ENCODE results near the gene NEK8.

NEK8 gene

DNA sequence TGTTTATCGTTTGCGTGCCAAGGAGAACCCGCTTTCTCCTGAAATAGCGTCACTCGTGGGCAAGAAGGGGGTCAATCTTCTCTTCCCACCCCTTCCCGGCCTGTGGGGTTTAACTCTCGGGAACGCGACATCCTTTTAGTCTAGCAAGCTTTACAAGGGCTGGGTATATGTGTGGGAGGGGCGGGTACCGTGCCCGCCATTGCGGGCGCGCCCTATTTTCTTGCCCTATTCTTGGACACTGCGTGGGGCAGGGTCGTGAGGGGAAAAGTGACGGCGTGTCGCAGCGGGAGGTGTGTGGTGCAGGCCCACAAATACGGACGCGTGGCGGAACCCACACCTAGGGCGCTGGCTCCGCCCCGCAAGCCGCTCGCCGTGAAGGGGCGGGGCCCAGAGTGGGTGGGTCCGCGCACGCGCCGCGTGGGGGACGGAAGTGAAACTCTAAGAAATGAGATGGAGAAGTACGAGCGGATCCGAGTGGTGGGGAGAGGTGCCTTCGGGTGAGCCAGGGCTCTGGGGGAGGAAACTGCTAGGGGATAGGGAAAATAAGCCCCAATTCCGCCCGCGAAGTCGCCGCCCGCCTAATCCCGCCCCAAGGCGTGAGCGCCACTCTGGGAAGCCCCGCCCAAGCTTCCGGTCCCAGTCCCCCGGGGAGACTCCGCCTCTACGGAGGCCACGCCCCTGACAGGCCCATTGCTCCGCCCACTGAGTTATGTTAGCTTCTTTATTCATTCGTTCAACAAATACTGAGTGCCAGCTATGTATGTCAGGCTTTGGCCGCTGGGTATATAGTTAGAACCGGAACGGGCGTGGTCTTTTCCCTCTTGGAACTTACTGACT is at the start of gene NEK8:
Gene NEK8 (plus strand): TSS at position 425 of the 837 bp plus-strand sequence. CDS start 26 bp downstream, at position 451.
- H3K27ac Mint-ChIP-seq = peak within 1 kb of the TSS; percentile 99 to 100
- no peaks in the 10 kb centered on the region for H3K27me3 Mint-ChIP-seq
- no peaks in the 10 kb centered on the region for H3K9me3 Mint-ChIP-seq
- peak; percentile 97 to 99 for DNase-seq
- ATAC-seq = peak; percentile 55
- peaks cover 66% of the 10 kb centered on the region for H3K4me1 Mint-ChIP-seq
- H3K4me3 Mint-ChIP-seq = peak within 1 kb of the TSS; percentile 98 to 100

DNA sequence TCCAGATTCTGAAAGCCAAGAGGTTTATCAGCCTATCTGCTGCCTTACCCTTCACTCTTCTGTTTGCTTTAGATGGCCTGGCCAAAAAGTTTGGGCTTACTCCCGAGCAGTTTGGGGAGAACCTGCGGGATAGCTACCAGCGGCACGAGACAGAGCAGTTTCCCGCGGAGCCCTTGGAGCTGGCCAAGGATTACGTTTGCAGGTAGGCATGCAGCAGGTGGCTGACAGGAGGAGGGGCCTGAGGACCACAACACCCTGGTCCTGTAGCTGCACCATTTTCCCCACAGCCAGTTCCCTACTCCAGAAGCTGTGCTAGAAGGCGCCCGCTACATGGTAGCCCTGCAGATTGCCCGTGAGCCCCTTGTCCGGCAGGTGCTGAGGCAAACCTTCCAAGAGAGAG is 45.9 kb upstream of the NEK8 start:
- H3K4me3 Mint-ChIP-seq = no peak overlapping the region
- no peak for ATAC-seq
- no peaks in the 10 kb centered on the region for H3K9me3 Mint-ChIP-seq
- no peaks in the 10 kb centered on the region for H3K27me3 Mint-ChIP-seq
- no peak overlapping the region for H3K27ac Mint-ChIP-seq
- no peak for DNase-seq
- H3K4me1 Mint-ChIP-seq = no peaks in the 10 kb centered on the region

DNA sequence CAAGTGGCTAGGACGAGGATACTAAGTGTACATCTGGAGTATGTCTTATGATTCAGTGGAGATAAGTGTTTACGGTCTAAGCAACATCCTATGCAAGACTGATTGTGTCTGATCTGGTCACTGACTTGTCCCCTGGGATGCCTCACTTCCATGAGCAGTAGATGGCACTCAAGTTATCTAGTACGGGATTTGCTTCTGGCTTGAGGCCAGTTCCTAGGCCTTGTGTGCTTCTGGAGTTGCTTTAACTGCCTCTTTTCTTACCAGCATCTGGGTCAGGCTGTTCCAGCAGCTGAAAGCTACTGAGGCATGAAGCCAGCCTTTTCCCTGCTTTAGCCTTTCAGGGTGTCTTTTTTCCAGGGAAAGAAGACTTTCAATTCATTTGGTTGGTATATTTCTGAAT is 43.6 kb upstream of the NEK8 start:
- H3K4me1 Mint-ChIP-seq = no peaks in the 10 kb centered on the region
- H3K9me3 Mint-ChIP-seq = no peaks in the 10 kb centered on the region

DNA sequence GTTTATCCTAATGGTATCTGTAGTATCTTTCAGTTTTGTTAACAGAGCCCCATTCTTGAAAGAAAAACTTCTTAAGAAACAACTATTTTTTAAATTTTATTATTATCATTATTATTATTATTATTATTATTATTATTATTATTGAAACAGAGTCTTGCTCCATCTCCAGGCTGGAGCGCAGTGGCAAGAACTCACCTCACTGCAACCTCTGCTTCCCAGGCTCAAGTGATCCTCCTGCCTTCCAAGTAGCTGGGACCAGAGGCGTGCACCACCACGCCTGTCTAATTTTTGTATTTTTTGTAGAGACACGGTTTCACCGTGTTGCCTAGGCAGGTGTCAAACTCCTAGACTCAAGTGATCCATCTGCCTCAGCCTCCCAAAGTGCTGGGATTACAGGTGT is 43.2 kb upstream of the NEK8 start:
- Mint-ChIP-seq H3K4me3 (no peak overlapping the region), H3K9me3 (no peaks in the 10 kb centered on the region), H3K27me3 (no peaks in the 10 kb centered on the region), H3K27ac (no peak overlapping the region), H3K4me1 (no peaks in the 10 kb centered on the region)
- ATAC-seq (no peak), DNase-seq (no peak)

More for the DNA sequence above, 43.6 kb upstream of the NEK8 start:
- no peak for ATAC-seq
- no peaks in the 10 kb centered on the region for H3K27me3 Mint-ChIP-seq
- no peak for DNase-seq
- no peak overlapping the region for H3K27ac Mint-ChIP-seq
- no peak overlapping the region for H3K4me3 Mint-ChIP-seq

DNA sequence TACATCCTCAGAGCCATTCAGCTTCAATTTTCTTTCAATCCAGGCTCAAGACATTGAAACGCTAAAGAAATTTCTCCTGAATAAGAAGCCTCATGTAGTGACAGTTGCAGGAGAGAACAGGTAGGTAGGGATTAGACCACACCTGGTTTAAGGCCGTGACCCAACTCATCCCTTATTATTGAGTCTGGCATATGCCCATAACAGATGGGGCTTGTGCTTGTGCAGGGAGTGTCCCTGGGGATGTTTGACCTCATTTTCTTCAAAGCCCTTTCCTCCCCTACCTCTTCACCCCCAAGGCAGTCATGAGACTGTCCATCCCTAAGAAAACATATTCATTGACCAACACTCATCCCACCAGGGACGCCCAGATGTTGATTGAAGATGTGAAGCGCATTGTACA is 42.3 kb upstream of the NEK8 start:
- DNase-seq = no peak
- Mint-ChIP-seq H3K9me3 (no peaks in the 10 kb centered on the region), H3K4me1 (no peaks in the 10 kb centered on the region), H3K4me3 (no peak overlapping the region), H3K27ac (no peak overlapping the region), H3K27me3 (no peaks in the 10 kb centered on the region)
- ATAC-seq = no peak

DNA sequence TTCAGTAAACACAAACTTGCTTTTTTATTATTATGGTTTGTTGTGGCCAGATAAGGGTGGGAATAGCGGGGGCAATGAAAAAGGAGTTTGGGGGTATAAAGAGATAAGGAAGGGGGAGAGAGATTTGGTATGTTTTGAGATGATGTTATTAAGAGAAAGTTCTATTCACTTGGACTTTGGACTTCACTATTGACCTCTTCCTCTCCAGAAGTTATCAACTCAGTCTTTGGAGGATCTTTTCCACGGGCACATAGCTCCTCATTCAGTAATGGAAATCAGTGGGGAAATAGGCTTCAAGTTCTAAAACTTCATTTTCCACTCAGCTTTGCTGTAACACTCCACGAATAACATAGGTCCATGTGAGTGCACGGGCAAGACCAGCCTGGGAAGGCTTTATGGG is 40.1 kb upstream of the NEK8 start:
- H3K27me3 Mint-ChIP-seq = no peaks in the 10 kb centered on the region
- DNase-seq = no peak
- H3K4me3 Mint-ChIP-seq = no peak overlapping the region
- no peaks in the 10 kb centered on the region for H3K4me1 Mint-ChIP-seq
- H3K27ac Mint-ChIP-seq = no peak overlapping the region
- ATAC-seq = no peak
- H3K9me3 Mint-ChIP-seq = no peaks in the 10 kb centered on the region

DNA sequence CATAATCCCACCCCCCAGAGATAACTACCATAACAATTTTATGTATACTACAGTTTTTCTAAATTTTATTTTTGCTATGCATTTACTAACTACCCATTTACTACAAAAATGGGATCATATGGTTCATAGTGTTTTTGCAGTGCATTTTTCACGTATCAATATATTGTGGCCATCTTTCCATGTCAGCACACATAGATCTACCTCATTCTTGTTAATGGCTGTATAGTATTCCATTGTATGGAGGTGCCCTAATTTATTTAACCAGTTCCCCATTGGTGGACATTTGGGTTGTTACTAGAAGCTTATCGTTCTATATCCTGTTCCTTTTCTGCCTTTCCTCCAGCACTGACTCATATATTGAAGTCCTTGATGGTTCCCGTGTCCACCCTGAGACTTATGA is 39.6 kb upstream of the NEK8 start:
- H3K9me3 Mint-ChIP-seq = no peaks in the 10 kb centered on the region
- DNase-seq = no peak
- no peaks in the 10 kb centered on the region for H3K27me3 Mint-ChIP-seq
- H3K4me3 Mint-ChIP-seq = no peak overlapping the region
- H3K4me1 Mint-ChIP-seq = no peaks in the 10 kb centered on the region
- no peak for ATAC-seq
- H3K27ac Mint-ChIP-seq = no peak overlapping the region

DNA sequence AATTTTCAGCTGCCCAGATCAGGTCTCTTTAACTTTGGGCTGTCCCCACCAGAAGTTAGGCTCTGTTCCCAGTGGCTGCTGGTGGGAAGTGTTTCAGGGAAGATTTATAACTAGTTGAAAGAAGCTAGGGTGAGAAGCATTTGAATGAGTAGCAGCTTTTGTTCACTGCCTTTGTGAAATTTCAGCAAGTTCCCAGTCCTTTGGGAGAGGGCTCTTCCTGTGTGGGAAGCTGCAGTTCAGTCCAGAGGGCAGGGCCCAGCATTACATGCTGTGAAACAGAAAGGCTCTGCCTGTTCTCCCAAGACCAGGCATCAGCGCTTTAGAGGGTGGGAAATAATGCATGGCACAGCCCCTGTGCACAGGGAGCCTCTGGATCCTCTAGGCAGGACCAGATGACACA is 34.7 kb upstream of the NEK8 start:
- peak overlapping the region; percentile 51 to 57 for H3K27ac Mint-ChIP-seq
- H3K9me3 Mint-ChIP-seq = no peaks in the 10 kb centered on the region
- no peak for DNase-seq
- no peak for ATAC-seq
- no peaks in the 10 kb centered on the region for H3K27me3 Mint-ChIP-seq
- no peak overlapping the region for H3K4me3 Mint-ChIP-seq
- no peaks in the 10 kb centered on the region for H3K4me1 Mint-ChIP-seq

DNA sequence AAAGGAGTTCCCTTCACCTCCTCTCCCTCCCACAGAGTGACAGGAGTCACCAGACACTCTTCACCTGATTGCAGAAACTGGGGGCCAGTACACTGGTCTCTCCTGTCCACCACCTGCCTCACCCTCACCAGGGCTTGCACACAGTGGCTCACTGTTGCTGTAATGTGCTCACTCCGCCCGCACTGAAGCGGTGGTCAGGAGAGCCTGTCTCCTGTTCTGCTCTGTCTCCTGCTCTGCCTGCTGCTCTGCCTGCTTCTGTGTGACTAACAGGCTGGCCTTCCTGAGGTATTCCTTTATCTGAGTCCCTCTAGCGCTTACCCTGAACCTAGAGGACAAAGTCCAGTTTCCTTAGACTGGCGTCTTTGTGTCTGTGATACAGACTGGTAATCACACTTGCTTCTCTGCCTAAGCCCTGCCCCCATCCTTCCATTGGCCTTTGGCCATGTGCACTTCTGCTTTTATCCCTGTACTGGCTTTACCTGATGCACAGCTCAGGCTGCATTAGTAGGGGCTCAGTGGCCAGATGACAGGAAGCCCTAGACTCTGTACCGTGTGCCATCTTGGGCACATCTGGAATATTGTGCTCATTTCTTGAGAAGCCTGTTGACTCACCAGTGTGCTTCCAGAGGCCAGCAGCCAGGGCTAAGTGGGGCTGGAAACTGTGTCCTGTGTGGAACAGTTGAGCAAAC is 30.2 kb upstream of the NEK8 start:
- H3K4me1 Mint-ChIP-seq = no peaks in the 10 kb centered on the region
- no peaks in the 10 kb centered on the region for H3K27me3 Mint-ChIP-seq
- H3K9me3 Mint-ChIP-seq = no peaks in the 10 kb centered on the region
- ATAC-seq = no peak
- no peak overlapping the region for H3K27ac Mint-ChIP-seq
- no peak for DNase-seq
- H3K4me3 Mint-ChIP-seq = no peak overlapping the region

DNA sequence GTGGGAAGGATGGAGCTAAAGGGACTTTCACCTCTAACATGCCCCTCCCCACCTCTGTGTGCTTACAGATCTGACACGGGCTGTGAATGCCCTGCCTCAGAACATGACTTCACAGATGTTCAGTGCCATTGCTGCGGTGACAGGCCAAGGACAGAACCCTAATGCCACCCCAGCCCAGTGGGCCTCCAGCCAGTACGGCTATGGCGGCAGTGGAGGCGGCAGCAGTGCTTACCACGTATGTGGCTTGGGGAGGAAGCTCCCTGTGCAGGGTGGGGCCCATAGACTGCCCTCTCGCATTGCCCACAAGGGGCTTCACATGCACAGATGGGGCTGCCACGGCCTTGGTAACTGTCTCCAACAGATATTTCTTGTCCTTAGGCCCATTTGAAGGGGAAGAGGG is 28.3 kb upstream of the NEK8 start:
- DNase-seq = no peak
- Mint-ChIP-seq H3K27ac (no peak overlapping the region), H3K4me3 (no peak overlapping the region)

DNA sequence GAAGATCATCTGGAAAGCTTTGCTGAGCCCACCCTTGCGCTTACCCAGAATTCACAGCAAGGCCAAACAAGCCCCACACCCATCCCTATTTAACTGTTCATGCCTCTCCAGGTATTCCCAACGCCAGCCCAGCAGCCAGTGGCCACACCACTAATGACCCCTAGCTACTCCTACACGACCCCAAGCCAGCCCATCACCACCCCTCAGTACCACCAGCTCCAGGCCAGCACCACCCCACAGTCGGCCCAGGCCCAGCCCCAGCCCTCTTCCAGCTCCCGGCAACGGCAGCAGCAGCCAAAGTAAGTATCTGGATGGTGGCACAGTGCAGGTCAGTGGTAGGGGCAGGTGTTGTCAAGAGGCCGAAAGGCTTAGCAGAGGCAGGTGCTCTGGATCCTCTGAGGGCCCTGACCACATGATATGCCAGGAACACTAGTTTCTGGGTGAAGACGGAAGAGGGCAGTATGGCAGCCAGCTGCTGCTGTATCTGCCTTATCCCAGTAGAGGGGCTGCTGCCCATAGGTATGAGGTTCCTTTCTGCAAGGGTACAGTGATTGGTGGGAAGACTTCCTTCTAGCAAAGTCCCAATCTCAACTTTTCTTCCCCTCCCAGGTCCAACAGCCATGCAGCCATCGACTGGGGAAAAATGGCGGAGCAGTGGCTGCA is 27.6 kb upstream of the NEK8 start:
- no peak for ATAC-seq
- H3K27ac Mint-ChIP-seq = no peak overlapping the region
- H3K4me3 Mint-ChIP-seq = no peak overlapping the region
- DNase-seq = no peak
- no peaks in the 10 kb centered on the region for H3K9me3 Mint-ChIP-seq
- no peaks in the 10 kb centered on the region for H3K27me3 Mint-ChIP-seq
- no peaks in the 10 kb centered on the region for H3K4me1 Mint-ChIP-seq

More for the DNA sequence above, 28.3 kb upstream of the NEK8 start:
- no peak for ATAC-seq
- Mint-ChIP-seq H3K9me3 (no peaks in the 10 kb centered on the region), H3K27me3 (no peaks in the 10 kb centered on the region), H3K4me1 (no peaks in the 10 kb centered on the region)

DNA sequence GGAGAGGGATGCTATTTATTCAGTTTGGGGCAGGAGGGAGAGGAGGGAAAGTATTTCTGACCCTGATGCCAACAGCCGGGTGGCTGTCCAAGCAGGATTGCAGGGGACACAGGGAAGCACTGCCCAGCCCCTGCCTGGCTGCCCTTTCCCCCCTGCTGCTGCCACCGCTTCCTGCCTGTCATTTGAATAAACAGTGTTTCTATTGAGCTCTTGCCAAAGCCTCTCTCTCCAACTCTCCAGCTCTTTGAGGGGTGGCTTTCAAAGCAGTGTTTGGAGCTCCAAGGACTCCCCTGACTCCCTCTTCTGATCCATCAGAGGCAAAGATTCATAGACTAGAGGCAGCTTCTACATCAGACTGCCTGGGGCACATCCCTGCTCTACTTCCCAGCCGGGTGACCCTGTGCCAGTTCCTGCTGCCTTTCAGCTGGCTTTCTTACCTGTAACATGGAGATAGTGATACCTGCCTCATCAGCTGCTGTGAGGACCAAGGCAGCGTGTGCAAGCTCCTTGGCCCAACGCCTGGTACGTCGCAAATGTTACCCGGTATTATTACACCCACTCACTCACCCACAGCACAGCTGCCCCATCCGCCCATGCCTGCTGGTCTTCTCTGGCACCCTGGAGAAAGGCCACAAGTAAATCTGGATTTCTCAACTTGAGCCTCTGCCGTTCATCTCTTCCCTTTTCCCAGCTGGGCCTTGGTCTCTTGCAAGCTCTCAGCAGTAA is 26.4 kb upstream of the NEK8 start:
- Mint-ChIP-seq H3K9me3 (no peaks in the 10 kb centered on the region), H3K27ac (peak overlapping the region in 1 of 2 donors; percentile 47), H3K27me3 (no peaks in the 10 kb centered on the region), H3K4me1 (no peaks in the 10 kb centered on the region), H3K4me3 (no peak overlapping the region)
- ATAC-seq (no peak), DNase-seq (no peak)

DNA sequence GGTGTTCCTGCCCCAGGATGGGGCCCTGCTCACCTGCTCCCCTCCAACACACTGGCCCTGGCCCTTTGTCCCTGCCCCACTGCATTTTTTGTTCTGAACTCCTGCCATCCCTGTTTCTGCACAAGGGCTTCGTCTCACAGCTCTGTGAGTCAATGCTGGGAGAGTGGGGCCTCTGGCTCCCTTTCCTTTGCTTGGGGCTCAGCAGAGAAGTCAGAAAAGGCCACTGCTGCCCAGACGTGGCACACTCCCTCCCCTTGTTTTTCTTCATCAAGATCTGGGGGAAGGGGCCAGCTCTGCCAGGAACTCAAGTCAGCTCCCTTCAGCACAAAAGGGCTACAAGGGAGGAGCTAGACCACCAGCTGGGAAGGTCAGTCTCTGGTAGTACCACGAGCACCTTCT is 25.8 kb upstream of the NEK8 start:
- ATAC-seq = no peak
- Mint-ChIP-seq H3K9me3 (no peaks in the 10 kb centered on the region), H3K4me1 (no peaks in the 10 kb centered on the region), H3K27ac (no peak overlapping the region), H3K4me3 (no peak overlapping the region), H3K27me3 (no peaks in the 10 kb centered on the region)
- no peak for DNase-seq

DNA sequence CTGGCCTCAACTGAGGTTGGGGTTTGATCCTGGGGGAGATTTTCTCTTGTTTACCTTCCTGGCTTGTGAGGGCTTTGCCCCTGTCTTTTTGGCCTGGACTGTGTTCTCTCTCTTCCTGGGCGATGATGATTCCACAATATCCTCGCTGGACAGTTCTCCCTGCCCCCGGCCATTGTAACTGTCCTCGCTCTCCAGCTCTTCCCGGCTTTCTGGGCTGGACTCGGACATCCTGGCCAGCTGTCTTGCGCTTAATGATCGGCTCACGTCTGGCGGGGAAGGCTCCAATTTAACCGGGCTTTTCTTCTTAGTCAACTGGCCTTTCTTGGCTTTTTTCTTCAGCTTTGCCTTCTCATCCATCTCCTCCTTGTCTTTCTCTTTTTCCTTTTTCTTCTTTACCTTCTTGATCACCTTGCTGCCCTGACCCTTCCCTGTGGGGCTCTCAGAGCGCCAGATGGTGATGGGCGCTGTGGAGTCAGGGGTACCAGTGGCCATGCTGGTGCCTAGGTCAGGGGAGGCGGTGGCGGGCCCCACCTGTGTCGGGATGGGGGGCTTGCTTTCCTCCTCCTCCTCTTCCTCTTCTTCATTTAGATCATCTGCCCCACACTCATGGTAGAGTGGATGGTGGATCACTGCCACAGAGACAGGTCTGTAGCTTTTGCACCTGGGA is 24.9 kb upstream of the NEK8 start:
- no peak for DNase-seq

DNA sequence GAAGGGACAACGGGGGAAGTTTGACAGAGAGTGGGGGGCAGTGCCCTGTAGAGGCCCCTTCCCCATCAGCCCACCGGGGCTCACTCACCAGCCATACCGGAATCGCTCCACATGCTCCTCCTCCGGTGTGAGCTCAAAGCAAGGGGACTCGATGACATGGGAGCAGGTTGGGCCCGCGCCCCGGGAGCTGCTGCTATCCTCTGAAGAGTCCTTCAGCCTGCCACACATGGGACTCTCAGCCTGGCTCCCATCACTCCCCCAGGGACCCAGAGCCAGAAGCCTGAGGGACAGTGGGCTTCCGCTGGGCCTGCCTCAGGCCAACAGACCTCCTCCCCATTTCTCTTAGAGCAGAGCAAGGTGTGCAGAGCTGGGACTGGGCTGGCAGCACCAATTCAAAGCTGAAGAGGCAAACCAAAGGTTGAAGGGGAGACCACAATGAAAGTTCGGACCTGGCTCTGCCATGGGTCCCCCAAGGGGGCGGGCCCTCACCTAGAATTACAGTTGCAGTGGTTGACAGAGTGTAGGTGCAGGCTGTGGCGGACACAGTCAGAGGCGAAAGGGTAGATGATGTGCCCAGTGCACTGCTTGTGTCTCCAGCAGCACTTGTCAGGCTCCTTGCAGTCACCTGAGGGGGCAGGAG is 24.2 kb upstream of the NEK8 start:
- Mint-ChIP-seq H3K9me3 (no peaks in the 10 kb centered on the region), H3K27me3 (no peaks in the 10 kb centered on the region), H3K27ac (peak overlapping the region in 1 of 2 donors; percentile 3)

More for the DNA sequence above, 24.9 kb upstream of the NEK8 start:
- Mint-ChIP-seq H3K9me3 (no peaks in the 10 kb centered on the region), H3K4me1 (no peaks in the 10 kb centered on the region), H3K27ac (peak overlapping the region in 1 of 2 donors; percentile 3), H3K4me3 (no peak overlapping the region), H3K27me3 (no peaks in the 10 kb centered on the region)
- ATAC-seq = no peak

More for the DNA sequence above, 24.2 kb upstream of the NEK8 start:
- no peak for DNase-seq
- H3K4me1 Mint-ChIP-seq = no peaks in the 10 kb centered on the region
- ATAC-seq = peak; percentile 11
- H3K4me3 Mint-ChIP-seq = no peak overlapping the region
